Gastrocnemius medialis (tissue), 4 donors: Measurements from ENCODE around the gene MS4A2.

Source experiments
- POLR2A ChIP-seq, 2 donors: fragments of 450-650 bp; IDR thresholded peaks; one replicate each; pipeline ENCODE4 v1.6.1; 2017; ENCODE audit warnings: antibody characterized with exemption in 2 of 2, mild to moderate bottlenecking in 2 of 2, moderate library complexity in 2 of 2
- TF ChIP-seq, protein P1 (sequence below), 5 experiments: fragments of 450-650 bp in 3 of 5; fragments of 200-600 bp in 2 of 5; sonication (generic) in 2 of 5; IDR thresholded peaks in 4 of 5; conservative IDR thresholded peaks in 1 of 5; 1 replicate in 4 of 5; 2 replicates in 1 of 5; pipeline ENCODE4 v1.5.1; 2016 to 2019; ENCODE audit warnings: antibody characterized with exemption in 5 of 5, mild to moderate bottlenecking in 3 of 5, moderate library complexity in 3 of 5

DNA sequence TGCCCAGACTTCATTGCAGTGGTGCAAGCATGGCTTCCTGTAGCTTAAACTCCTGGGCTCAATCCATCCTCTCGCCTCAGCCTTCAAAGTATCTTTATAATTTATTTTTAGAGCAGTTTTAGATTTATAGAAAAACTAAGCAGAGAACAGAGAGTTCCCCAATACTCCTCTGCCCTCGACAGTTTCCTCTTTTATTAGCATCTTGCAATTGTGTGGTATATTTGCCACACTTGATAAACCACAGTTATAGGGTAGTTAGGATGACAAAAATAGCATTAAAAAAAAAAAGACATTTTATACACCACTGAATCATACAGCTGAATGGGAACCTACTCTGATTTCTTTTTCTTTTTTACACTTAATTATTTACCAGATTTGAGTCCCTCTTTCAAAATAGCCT is 31.2 kb downstream of the MS4A2 start:
- TF ChIP-seq, protein P1, sequence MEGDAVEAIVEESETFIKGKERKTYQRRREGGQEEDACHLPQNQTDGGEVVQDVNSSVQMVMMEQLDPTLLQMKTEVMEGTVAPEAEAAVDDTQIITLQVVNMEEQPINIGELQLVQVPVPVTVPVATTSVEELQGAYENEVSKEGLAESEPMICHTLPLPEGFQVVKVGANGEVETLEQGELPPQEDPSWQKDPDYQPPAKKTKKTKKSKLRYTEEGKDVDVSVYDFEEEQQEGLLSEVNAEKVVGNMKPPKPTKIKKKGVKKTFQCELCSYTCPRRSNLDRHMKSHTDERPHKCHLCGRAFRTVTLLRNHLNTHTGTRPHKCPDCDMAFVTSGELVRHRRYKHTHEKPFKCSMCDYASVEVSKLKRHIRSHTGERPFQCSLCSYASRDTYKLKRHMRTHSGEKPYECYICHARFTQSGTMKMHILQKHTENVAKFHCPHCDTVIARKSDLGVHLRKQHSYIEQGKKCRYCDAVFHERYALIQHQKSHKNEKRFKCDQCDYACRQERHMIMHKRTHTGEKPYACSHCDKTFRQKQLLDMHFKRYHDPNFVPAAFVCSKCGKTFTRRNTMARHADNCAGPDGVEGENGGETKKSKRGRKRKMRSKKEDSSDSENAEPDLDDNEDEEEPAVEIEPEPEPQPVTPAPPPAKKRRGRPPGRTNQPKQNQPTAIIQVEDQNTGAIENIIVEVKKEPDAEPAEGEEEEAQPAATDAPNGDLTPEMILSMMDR (IDR thresholded peaks at IDR 0.05 in 4 of 5, conservative IDR thresholded peaks at IDR 0.05 in 1 of 5), result no peak
- TF ChIP-seq POLR2A (IDR thresholded peaks at IDR 0.05), result no peak
